Measurements from ENCODE around the gene MED26. TPM values are rescaled to one million over a fixed set of nuclear protein-coding genes. Genes with fewer than 3 reads are reported as not detected.

MED26 gene
- total RNA-seq, 1 experiment from 2014 or later: 9.0 TPM

GRCh38 chr19:16657384-16657783, 29.4 kb upstream of the MED26 start:
- intact Hi-C loops (cut with micrococcal nuclease; ENCODE audit: unreplicated experiment): no loop called here
- Mint-ChIP-seq H3K27ac (ENCODE audit: unreplicated experiment) (no peak overlapping the region), H3K9me3 (ENCODE audit: low read depth, unreplicated experiment) (no peaks in the 10 kb centered on the region), H3K4me3 (ENCODE audit: low read depth, unreplicated experiment) (no peak overlapping the region), H3K36me3 (ENCODE audit: insufficient read depth, unreplicated experiment) (peaks cover 54% of the 10 kb centered on the region), H3K4me1 (ENCODE audit: low read depth, unreplicated experiment) (peaks cover 10% of the 10 kb centered on the region), H3K27me3 (ENCODE audit: unreplicated experiment) (no peaks in the 10 kb centered on the region)
- TF ChIP-seq CTCF (IDR thresholded peaks at IDR 0.05; ENCODE audit: unreplicated experiment): no peak
- no TSS peak for BruUV-seq (replicated peaks)
- DNase-seq: no peak
- CTCF ChIA-PET: interaction anchor here (0.6 kb wide), 1 partner anchor 103 kb away, joined by 3 read pairs; no protein-coding TSS in a partner anchor

GRCh38 chr19:16655727-16656126, 27.7 kb upstream of the MED26 start:
- no peaks in the 10 kb centered on the region for H3K27me3 Mint-ChIP-seq (ENCODE audit: unreplicated experiment)
- H3K36me3 Mint-ChIP-seq (ENCODE audit: insufficient read depth, unreplicated experiment): peaks cover 51% of the 10 kb centered on the region
- DNase-seq: no peak
- CTCF ChIA-PET: interaction anchor here (0.6 kb wide), 1 partner anchor 21 kb away, joined by 8 read pairs; no protein-coding TSS in a partner anchor
- no peaks in the 10 kb centered on the region for H3K9me3 Mint-ChIP-seq (ENCODE audit: low read depth, unreplicated experiment)
- no peak overlapping the region for H3K4me3 Mint-ChIP-seq (ENCODE audit: low read depth, unreplicated experiment)
- BruUV-seq (replicated peaks): no TSS peak
- no peak for TF ChIP-seq CTCF (IDR thresholded peaks at IDR 0.05; ENCODE audit: unreplicated experiment)
- H3K4me1 Mint-ChIP-seq (ENCODE audit: low read depth, unreplicated experiment): peaks cover 10% of the 10 kb centered on the region
- H3K27ac Mint-ChIP-seq (ENCODE audit: unreplicated experiment): no peak overlapping the region
- intact Hi-C loops (cut with micrococcal nuclease; ENCODE audit: unreplicated experiment): no loop called here

GRCh38 chr19:16654627-16655026, 26.6 kb upstream of the MED26 start:
- Mint-ChIP-seq H3K9me3 (ENCODE audit: low read depth, unreplicated experiment) (no peaks in the 10 kb centered on the region), H3K4me3 (ENCODE audit: low read depth, unreplicated experiment) (no peak overlapping the region), H3K27me3 (ENCODE audit: unreplicated experiment) (no peaks in the 10 kb centered on the region), H3K27ac (ENCODE audit: unreplicated experiment) (no peak overlapping the region), H3K36me3 (ENCODE audit: insufficient read depth, unreplicated experiment) (peaks cover 40% of the 10 kb centered on the region), H3K4me1 (ENCODE audit: low read depth, unreplicated experiment) (peaks cover 10% of the 10 kb centered on the region)
- no TSS peak for BruUV-seq (replicated peaks)
- DNase-seq: no peak
- CTCF ChIA-PET: no interaction called here
- TF ChIP-seq CTCF (IDR thresholded peaks at IDR 0.05; ENCODE audit: unreplicated experiment): no peak
- intact Hi-C loops (cut with micrococcal nuclease; ENCODE audit: unreplicated experiment): no loop called here

GRCh38 chr19:16654140-16654539, 26.1 kb upstream of the MED26 start:
- Mint-ChIP-seq H3K27ac (ENCODE audit: unreplicated experiment) (no peak overlapping the region), H3K4me1 (ENCODE audit: low read depth, unreplicated experiment) (peaks cover 10% of the 10 kb centered on the region), H3K36me3 (ENCODE audit: insufficient read depth, unreplicated experiment) (peaks cover 35% of the 10 kb centered on the region), H3K9me3 (ENCODE audit: low read depth, unreplicated experiment) (no peaks in the 10 kb centered on the region), H3K4me3 (ENCODE audit: low read depth, unreplicated experiment) (no peak overlapping the region), H3K27me3 (ENCODE audit: unreplicated experiment) (no peaks in the 10 kb centered on the region)
- intact Hi-C loops (cut with micrococcal nuclease; ENCODE audit: unreplicated experiment): no loop called here
- no peak for TF ChIP-seq CTCF (IDR thresholded peaks at IDR 0.05; ENCODE audit: unreplicated experiment)
- no TSS peak for BruUV-seq (replicated peaks)
- DNase-seq: no peak
- CTCF ChIA-PET: no interaction called here
